Measurements from ENCODE around the gene DEF6. TPM values are rescaled to one million over a fixed set of nuclear protein-coding genes. Genes with fewer than 3 reads are reported as not detected.

DEF6 gene
- total and polyA plus RNA-seq, 4 donors: 1.0 to 6.3 (median 2.5) TPM

- Histone ChIP-seq H3K9me3 (ENCODE audit: control insufficient read depth in 4 of 4, low read length in 3 of 4) (no peaks in the 10 kb centered on the region), H3K9ac (ENCODE audit: low read depth in 1 of 2, low read length in 2 of 2) (no peak overlapping the region), H3K27ac (ENCODE audit: low read depth in 1 of 2, low read length in 2 of 2) (no peak overlapping the region), H3K4me3 (ENCODE audit: low read depth in 1 of 3, low read length in 3 of 3) (no peak overlapping the region), H3K27me3 (ENCODE audit: control insufficient read depth in 4 of 4, insufficient read depth in 4 of 4, low read length in 3 of 4) (no peaks in the 10 kb centered on the region), H3K4me1 (ENCODE audit: control insufficient read depth in 4 of 4, insufficient read depth in 4 of 4, low read length in 3 of 4) (peaks cover 0 to 3% (median under 1%) of the 10 kb centered on the region in 4 donors), H3K36me3 (ENCODE audit: control insufficient read depth in 4 of 4, insufficient read depth in 3 of 4, low read depth in 1 of 4, low read length in 3 of 4) (peaks cover 5 to 23% (median 16%) of the 10 kb centered on the region in 4 donors)
- TF ChIP-seq YY1 (IDR thresholded peaks at IDR 0.05) (no peak), RAD21 (IDR thresholded peaks at IDR 0.05) (no peak), EGR1 (IDR thresholded peaks at IDR 0.05; ENCODE audit: low read depth in 2 of 2) (no peak), JUND (IDR thresholded peaks at IDR 0.05) (no peak), CTCF (IDR thresholded peaks at IDR 0.05; ENCODE audit: low read depth, low read length, missing input control) (no peak), HNF4A (conservative IDR thresholded peaks at IDR 0.05) (no peak), RXRA (IDR thresholded peaks at IDR 0.05) (no peak)
- DNase-seq (ENCODE audit: low spot score): no peak
- 96% methylated on average over 13 of the region's 13 CpGs for WGBS
Measured at GRCh38 chr6:35354361-35355135, 56.9 kb downstream of the DEF6 start.

GRCh38 chr6:35356391-35356790 lies 58.8 kb downstream of the DEF6 start:
- peaks cover 12 to 20% (median 15%) of the 10 kb centered on the region in 4 donors for H3K4me1 ChIP-seq (ENCODE audit: control insufficient read depth in 4 of 4, insufficient read depth in 4 of 4, low read length in 3 of 4)
- H3K9me3 ChIP-seq (ENCODE audit: control insufficient read depth in 4 of 4, low read length in 3 of 4): no peaks in the 10 kb centered on the region
- no peak for DNase-seq (ENCODE audit: low spot score)
- no peak overlapping the region for H3K9ac ChIP-seq (ENCODE audit: low read depth in 1 of 2, low read length in 2 of 2)
- H3K4me3 ChIP-seq (ENCODE audit: low read depth in 1 of 3, low read length in 3 of 3): no peak overlapping the region
- no peaks in the 10 kb centered on the region for H3K27me3 ChIP-seq (ENCODE audit: control insufficient read depth in 4 of 4, insufficient read depth in 4 of 4, low read length in 3 of 4)
- H3K36me3 ChIP-seq (ENCODE audit: control insufficient read depth in 4 of 4, insufficient read depth in 3 of 4, low read depth in 1 of 4, low read length in 3 of 4): peaks cover 5 to 21% (median 15%) of the 10 kb centered on the region in 4 donors
- 100% methylated on average over 1 of the region's 1 CpG for WGBS
- H3K27ac ChIP-seq (ENCODE audit: low read depth in 1 of 2, low read length in 2 of 2): no peak overlapping the region
- TF ChIP-seq SP1 (IDR thresholded peaks at IDR 0.05): no peak
- no peak for TF ChIP-seq TAF1 (conservative IDR thresholded peaks at IDR 0.05)
- TF ChIP-seq FOXA2 (IDR thresholded peaks at IDR 0.05): no peak
- no peak for TF ChIP-seq REST (IDR thresholded peaks at IDR 0.05)
- no peak for TF ChIP-seq YY1 (IDR thresholded peaks at IDR 0.05)
- TF ChIP-seq CTCF (IDR thresholded peaks at IDR 0.05; ENCODE audit: low read depth, low read length, missing input control): no peak
- no peak for TF ChIP-seq RAD21 (IDR thresholded peaks at IDR 0.05)
- no peak for TF ChIP-seq HNF4A (conservative IDR thresholded peaks at IDR 0.05)
- no peak for TF ChIP-seq ATF3 (IDR thresholded peaks at IDR 0.05)
- TF ChIP-seq NR2F2 (IDR thresholded peaks at IDR 0.05): no peak
- TF ChIP-seq FOXA1 (IDR thresholded peaks at IDR 0.05): no peak
- no peak for TF ChIP-seq JUND (IDR thresholded peaks at IDR 0.05)
- TF ChIP-seq EGR1 (IDR thresholded peaks at IDR 0.05; ENCODE audit: low read depth in 2 of 2): no peak

Data from liver (tissue), 9 donors.